PFSK-1 (cell line): ENCODE measurements around the gene RASAL2.

Experiments used
- FOXP2 ChIP-seq: optimal IDR thresholded peaks from 2 replicates; pipeline ENCODE3; 2011; ENCODE audit warnings: borderline replicate concordance, control low read depth, inconsistent platforms; ENCODE audit not compliant: insufficient read depth; ENCODE audit errors: extremely low read length, extremely low read depth
- POLR2AphosphoS5 ChIP-seq: IDR thresholded peaks from 2 replicates; pipeline ENCODE4 v1.6.1; 2012; ENCODE audit warnings: low read depth, mild to moderate bottlenecking, control low read depth, low read length, moderate library complexity
- SIN3A ChIP-seq: IDR thresholded peaks from 2 replicates; pipeline ENCODE4 v1.6.1; 2012; ENCODE audit warnings: mild to moderate bottlenecking, low read length, moderate library complexity, borderline replicate concordance; ENCODE audit not compliant: insufficient read depth
- TAF1 ChIP-seq: IDR thresholded peaks from 2 replicates; pipeline ENCODE4 v1.6.1; 2012; ENCODE audit warnings: low read length, control low read depth, borderline replicate concordance; ENCODE audit not compliant: insufficient read depth
- TF ChIP-seq, protein P1 (sequence below), 2 experiments: IDR thresholded peaks; 2 replicates each; pipeline versions ENCODE4 v1.6.1 to v1.8.0; 2011 to 2012; ENCODE audit warnings: low read depth in 2 of 2, low read length in 2 of 2, control low read depth in 1 of 2, inconsistent platforms in 1 of 2, mild to moderate bottlenecking in 1 of 2, moderate library complexity in 1 of 2; ENCODE audit not compliant: insufficient read depth in 1 of 2

RASAL2 gene

DNA sequence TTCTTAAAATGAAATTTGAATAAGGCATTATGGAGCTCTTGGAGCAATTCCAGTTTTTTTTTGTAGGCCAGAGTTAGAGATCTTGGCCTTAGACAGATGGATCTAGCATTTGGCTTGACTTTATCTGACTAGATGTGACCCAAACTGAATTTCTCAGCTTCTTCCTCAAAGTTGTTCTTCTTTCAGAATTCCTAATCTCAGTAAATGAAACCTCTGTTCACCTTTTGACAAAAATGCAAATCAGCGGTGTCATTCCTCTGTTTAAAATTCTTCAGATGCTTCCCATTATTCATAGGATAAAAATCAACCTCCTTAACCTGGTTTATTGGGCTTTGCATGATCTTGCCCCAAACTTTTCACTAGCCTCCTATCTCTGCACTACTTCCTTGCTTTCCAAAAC lies 177.6 kb downstream of the RASAL2 start:
- TF ChIP-seq SIN3A (no peak), FOXP2 (no peak), POLR2AphosphoS5 (no peak)

DNA sequence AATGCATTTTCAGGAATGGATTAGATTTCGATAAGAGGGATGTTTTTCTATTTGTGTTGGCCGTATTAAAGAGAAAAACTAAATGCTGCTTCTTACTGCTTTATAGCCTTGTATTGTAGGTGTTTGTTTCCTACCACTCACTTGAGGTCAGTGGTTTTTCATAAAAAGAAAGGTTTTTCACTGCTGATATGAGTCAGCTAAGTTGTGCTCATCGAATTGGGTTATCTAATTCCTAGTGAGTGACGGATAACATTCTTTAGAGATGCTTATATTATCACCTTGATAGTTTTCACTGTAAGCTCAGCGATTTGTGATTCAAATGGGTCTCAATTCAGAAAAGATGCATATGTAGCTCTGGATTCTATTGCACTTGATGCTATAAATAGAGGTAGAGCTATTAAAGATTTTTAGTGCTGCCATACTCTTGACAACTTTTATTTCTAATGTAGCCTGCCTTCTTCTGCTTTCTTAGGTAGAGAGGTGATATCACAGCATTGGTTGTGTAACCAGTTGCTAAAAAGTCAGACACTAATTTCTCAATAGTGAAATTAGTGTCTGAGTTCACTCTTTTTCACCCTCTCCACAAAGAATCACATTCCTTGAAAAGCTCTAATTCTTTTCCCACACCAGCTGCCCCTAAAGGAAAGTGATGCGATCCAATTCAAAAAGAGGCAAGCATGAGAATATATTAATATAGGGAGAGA lies 180.0 kb downstream of the RASAL2 start:
- TF ChIP-seq POLR2AphosphoS5 (no peak), FOXP2 (no peak), TAF1 (no peak), SIN3A (no peak)
- TF ChIP-seq, protein P1, sequence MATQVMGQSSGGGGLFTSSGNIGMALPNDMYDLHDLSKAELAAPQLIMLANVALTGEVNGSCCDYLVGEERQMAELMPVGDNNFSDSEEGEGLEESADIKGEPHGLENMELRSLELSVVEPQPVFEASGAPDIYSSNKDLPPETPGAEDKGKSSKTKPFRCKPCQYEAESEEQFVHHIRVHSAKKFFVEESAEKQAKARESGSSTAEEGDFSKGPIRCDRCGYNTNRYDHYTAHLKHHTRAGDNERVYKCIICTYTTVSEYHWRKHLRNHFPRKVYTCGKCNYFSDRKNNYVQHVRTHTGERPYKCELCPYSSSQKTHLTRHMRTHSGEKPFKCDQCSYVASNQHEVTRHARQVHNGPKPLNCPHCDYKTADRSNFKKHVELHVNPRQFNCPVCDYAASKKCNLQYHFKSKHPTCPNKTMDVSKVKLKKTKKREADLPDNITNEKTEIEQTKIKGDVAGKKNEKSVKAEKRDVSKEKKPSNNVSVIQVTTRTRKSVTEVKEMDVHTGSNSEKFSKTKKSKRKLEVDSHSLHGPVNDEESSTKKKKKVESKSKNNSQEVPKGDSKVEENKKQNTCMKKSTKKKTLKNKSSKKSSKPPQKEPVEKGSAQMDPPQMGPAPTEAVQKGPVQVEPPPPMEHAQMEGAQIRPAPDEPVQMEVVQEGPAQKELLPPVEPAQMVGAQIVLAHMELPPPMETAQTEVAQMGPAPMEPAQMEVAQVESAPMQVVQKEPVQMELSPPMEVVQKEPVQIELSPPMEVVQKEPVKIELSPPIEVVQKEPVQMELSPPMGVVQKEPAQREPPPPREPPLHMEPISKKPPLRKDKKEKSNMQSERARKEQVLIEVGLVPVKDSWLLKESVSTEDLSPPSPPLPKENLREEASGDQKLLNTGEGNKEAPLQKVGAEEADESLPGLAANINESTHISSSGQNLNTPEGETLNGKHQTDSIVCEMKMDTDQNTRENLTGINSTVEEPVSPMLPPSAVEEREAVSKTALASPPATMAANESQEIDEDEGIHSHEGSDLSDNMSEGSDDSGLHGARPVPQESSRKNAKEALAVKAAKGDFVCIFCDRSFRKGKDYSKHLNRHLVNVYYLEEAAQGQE (IDR thresholded peaks at IDR 0.05; ENCODE audit: insufficient read depth in 1 of 2, low read depth in 2 of 2, low read length in 2 of 2) = no peak

DNA sequence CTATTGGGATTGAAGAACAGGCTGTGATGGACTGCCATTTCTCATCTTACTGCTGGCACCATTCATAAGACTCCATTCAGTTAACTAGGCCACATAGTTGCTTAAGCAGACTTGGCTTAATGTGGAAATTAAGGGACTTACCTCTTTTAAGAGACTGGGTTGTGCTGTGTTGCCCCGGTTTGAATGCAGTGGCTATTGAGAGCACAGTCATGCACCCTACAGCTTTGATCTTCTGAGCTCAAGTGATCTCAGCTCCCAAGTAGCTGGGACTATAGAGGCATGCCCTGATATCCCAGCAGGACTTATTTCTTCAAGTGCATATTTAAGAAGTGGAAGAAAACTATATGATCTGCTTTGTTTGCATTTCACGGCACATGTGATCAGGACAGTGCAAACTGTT lies 181.1 kb downstream of the RASAL2 start:
- TF ChIP-seq POLR2AphosphoS5 (no peak), SIN3A (no peak), TAF1 (no peak), FOXP2 (no peak)
- TF ChIP-seq, protein P1 (IDR thresholded peaks at IDR 0.05; ENCODE audit: insufficient read depth in 1 of 2, low read depth in 2 of 2, low read length in 2 of 2) = no peak

DNA sequence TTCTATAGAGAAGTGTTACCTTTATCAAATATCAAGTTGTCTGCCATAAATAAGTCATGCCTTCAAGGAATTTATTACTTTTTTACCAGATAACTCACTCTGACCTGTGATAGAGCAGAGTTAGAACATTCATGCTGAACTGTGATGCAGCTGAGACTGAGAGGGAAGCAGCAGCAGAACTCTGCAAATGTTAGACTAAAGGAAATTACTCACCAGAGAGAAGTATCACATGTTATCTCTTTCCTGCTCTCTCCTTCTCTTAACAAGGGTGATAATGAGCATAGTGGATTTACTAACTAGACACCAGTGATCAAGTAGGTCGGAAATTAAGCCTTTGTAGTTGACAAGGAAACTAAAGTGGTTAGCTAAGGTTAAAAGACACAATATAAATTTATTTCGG lies 181.6 kb downstream of the RASAL2 start:
- no peak for TF ChIP-seq TAF1
- no peak for TF ChIP-seq FOXP2
- TF ChIP-seq POLR2AphosphoS5 = no peak
- TF ChIP-seq, protein P1 (IDR thresholded peaks at IDR 0.05; ENCODE audit: insufficient read depth in 1 of 2, low read depth in 2 of 2, low read length in 2 of 2) = no peak
- TF ChIP-seq SIN3A = no peak

DNA sequence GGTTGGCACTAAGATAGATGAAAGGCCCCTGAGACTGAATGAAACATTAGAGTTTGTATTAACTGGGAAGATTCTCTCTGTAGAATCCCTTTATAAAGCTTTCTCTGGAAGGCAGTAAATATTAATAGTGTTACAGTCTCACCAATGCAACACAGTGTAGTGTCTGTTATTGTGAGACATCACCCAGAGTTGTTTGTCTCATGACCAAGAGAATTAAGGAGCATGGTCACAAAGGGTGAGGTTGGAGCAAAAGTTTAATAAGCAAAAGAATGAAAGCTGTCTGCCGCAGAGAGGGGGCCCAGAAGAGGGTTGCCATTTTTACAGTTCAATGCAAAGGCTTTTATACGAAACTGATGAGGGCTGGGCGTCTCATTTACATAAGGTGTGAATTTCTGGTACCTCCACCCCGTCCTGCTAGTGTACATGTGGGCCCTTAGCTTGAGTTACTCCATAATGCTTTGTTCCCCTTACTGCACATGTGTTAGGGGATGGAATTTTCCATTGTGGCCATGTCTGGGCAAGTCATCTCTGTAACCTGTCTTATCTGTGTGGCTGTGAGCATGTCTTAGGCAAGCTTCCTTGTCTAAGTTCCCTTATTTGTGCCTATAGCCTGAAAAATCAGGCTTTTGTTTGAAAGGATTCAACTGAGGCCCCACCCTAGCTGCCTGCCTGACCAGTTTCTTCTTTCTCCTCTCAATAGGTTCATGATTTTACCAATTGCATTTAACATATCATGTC lies 184.1 kb downstream of the RASAL2 start:
- no peak for TF ChIP-seq POLR2AphosphoS5
- no peak for TF ChIP-seq TAF1
- TF ChIP-seq SIN3A = no peak
- no peak for TF ChIP-seq FOXP2
- TF ChIP-seq, protein P1 (IDR thresholded peaks at IDR 0.05; ENCODE audit: insufficient read depth in 1 of 2, low read depth in 2 of 2, low read length in 2 of 2) = no peak
